K562 (cell line): ENCODE results near the gene LATS1. TPM values are rescaled to one million over a fixed set of nuclear protein-coding genes. Genes with fewer than 3 reads are reported as not detected.

ENCODE experiments used
- ATAC-seq: fragments of 200-7000 bp; cut with Tn5 transposase; 3 replicates; pipeline ENCODE4 v1.9.1; 2020; ENCODE audit warnings: moderate library complexity
- BruUV-seq: library from RNA; stranded (reverse); fragments of 400-500 nt; replicated peaks from 2 replicates; lab custom pipeline; 2021; lab: Mats Ljungman, UMichigan
- CTCF ChIA-PET: fragments of 300-600 bp; formaldehyde crosslinking; extraction: SDS; loops from one replicate; lab custom pipeline; 2021; ENCODE audit warnings: low intra/inter-chr PET ratio; lab: Yijun Ruan, JAX
- POLR2A ChIA-PET: fragments of 300-600, 350-650 bp; sonication (Branson Sonifier 250); formaldehyde crosslinking; extraction: SDS; loops from one replicate; lab custom pipeline; 2021; ENCODE audit warnings: antibody characterized with exemption, inconsistent platforms; lab: Yijun Ruan, JAX
- DNase-seq, 4 experiments: peaks; one replicate each; pipeline versions ENCODE4 v3.0.0 to v3.0.0-alpha.2; 2011 to 2018; ENCODE audit warnings: low spot score in 3 of 4, mixed read lengths in 3 of 4; ENCODE audit errors: extremely low read depth in 1 of 4
- FAIRE-seq: peaks from 2 replicates; lab custom pipeline; 2011; peaks lifted over from hg19 to GRCh38; lab: Jason Lieb, UNC
- H2AFZ ChIP-seq: 2 replicates; pipeline ENCODE4 v1.6.0; 2011; ENCODE audit warnings: low read depth, low read length, control low read depth, inconsistent platforms
- H3K27ac ChIP-seq: fragments of 200-600 bp; 3 replicates; pipeline ENCODE4 v1.8.0; 2011; ENCODE audit warnings: low read depth, mild to moderate bottlenecking, control low read depth, inconsistent platforms, low read length, moderate library complexity, mixed read lengths; ENCODE audit errors: extremely low read depth
- H3K27me3 ChIP-seq, 2 experiments: fragments of 300-600 bp in 1 of 2; 2 replicates in 1 of 2; 3 replicates in 1 of 2; pipeline versions ENCODE4 v1.6.0 to v1.8.0; 2011; ENCODE audit warnings: inconsistent platforms in 2 of 2, low read length in 2 of 2, mild to moderate bottlenecking in 1 of 2, mixed read lengths in 1 of 2, moderate library complexity in 1 of 2; ENCODE audit not compliant: control insufficient read depth in 2 of 2, insufficient read depth in 2 of 2
- H3K36me3 ChIP-seq: fragments of 300-600 bp; 3 replicates; pipeline ENCODE4 v1.8.0; 2011; ENCODE audit warnings: mild to moderate bottlenecking, low read length, inconsistent platforms; ENCODE audit not compliant: control insufficient read depth, insufficient read depth
- H3K4me1 ChIP-seq, 2 experiments: fragments of 200-600 bp in 1 of 2; replicated peaks in 1 of 2; 2 replicates in 1 of 2; 3 replicates in 1 of 2; pipeline versions ENCODE4 v1.5.1 to v1.8.0; 2011; ENCODE audit warnings: inconsistent platforms in 2 of 2, low read length in 2 of 2, mild to moderate bottlenecking in 1 of 2, mixed read lengths in 1 of 2, moderate library complexity in 1 of 2; ENCODE audit not compliant: control insufficient read depth in 2 of 2, insufficient read depth in 2 of 2
- H3K4me2 ChIP-seq: 2 replicates; pipeline ENCODE4 v1.6.1; 2011; ENCODE audit warnings: low read length, control low read depth, inconsistent platforms, mixed read lengths; ENCODE audit not compliant: insufficient read depth
- H3K4me3 ChIP-seq: fragments of 200-600 bp; sonication (generic), shearing (Covaris generic); 2 replicates; pipeline ENCODE4 v1.5.1; 2016; ENCODE audit warnings: control low read depth, inconsistent platforms
- H3K79me2 ChIP-seq: fragments of 200-600 bp; 3 replicates; pipeline ENCODE4 v1.8.0; 2011; ENCODE audit warnings: low read length, inconsistent platforms; ENCODE audit not compliant: control insufficient read depth, insufficient read depth
- H3K9ac ChIP-seq, 2 experiments: 2 replicates each; pipeline versions ENCODE4 v1.6.0 to v1.6.1; 2011; ENCODE audit warnings: low read depth in 2 of 2, low read length in 2 of 2, control low read depth in 1 of 2, inconsistent platforms in 1 of 2, mild to moderate bottlenecking in 1 of 2, mixed read lengths in 1 of 2; ENCODE audit not compliant: insufficient read depth in 1 of 2
- H3K9me1 ChIP-seq: one replicate; pipeline ENCODE4 v1.6.0; 2011; ENCODE audit warnings: inconsistent platforms, mild to moderate bottlenecking, low read length, moderate library complexity; ENCODE audit not compliant: control insufficient read depth, insufficient read depth
- H3K9me3 ChIP-seq: replicated peaks from 2 replicates; pipeline ENCODE4 v1.5.1; 2011; ENCODE audit warnings: low read depth, low read length, inconsistent platforms; ENCODE audit not compliant: control insufficient read depth, insufficient read depth
- H4K20me1 ChIP-seq: replicated peaks from 2 replicates; pipeline ENCODE4 v1.6.1; 2011; ENCODE audit warnings: low read length, inconsistent platforms, mixed read lengths; ENCODE audit not compliant: control insufficient read depth, insufficient read depth
- ARID2 ChIP-seq: fragments of 450-650 bp; IDR thresholded peaks from 2 replicates; pipeline ENCODE4 v1.6.1; 2017; ENCODE audit warnings: antibody characterized with exemption, mild to moderate bottlenecking
- CREB1 ChIP-seq, 2 experiments: sonication (generic) in 1 of 2; formaldehyde crosslinking in 1 of 2; IDR thresholded peaks; 2 replicates each; pipeline versions ENCODE4 v1.6.1 to v1.8.0; 2012 to 2022; ENCODE audit warnings: inconsistent platforms in 1 of 2, mild to moderate bottlenecking in 1 of 2, missing genetic modification reagents in 1 of 2, moderate library complexity in 1 of 2
- HNRNPK ChIP-seq: fragments of 200-400 bp; formaldehyde crosslinking; IDR thresholded peaks from one replicate; pipeline ENCODE4 v1.6.1; 2018; ENCODE audit warnings: mild to moderate bottlenecking, low read depth, low read length; ENCODE audit not compliant: poor library complexity, severe bottlenecking
- MLX ChIP-seq, 2 experiments: fragments of 450-650 bp in 1 of 2; sonication (generic) in 1 of 2; formaldehyde crosslinking; conservative IDR thresholded peaks; 2 replicates each; pipeline versions ENCODE4 v1.4.0 to v1.8.1; 2020 to 2022; ENCODE audit warnings: mild to moderate bottlenecking in 1 of 2, missing genetic modification reagents in 1 of 2
- RAD21 ChIP-seq, 2 experiments: fragments of 250-450 bp in 1 of 2; fragments of 450-650 bp in 1 of 2; sonication (Bioruptor Pico) in 1 of 2; formaldehyde crosslinking in 1 of 2; IDR thresholded peaks in 1 of 2; conservative IDR thresholded peaks in 1 of 2; 2 replicates each; pipeline versions ENCODE4 v1.4.0 to v1.8.0; 2020 to 2022; ENCODE audit warnings: mild to moderate bottlenecking in 2 of 2, moderate library complexity in 1 of 2
- ZBTB33 ChIP-seq: sonication (generic); formaldehyde crosslinking; IDR thresholded peaks from 2 replicates; pipeline ENCODE4 v1.8.1; 2023; ENCODE audit warnings: mild to moderate bottlenecking, missing genetic modification reagents
- ZNF668 ChIP-seq: fragments of 250-450 bp; sonication (Bioruptor Pico); IDR thresholded peaks from 2 replicates; pipeline ENCODE4 v1.8.0; 2022; ENCODE audit warnings: mild to moderate bottlenecking, inconsistent platforms
- WGBS: fragments of 100-300 bp; shearing (Covaris generic); methylation state at CpG from one replicate; pipeline ENCODE4 v1.1.6; 2016; ENCODE audit warnings: low coverage, mixed read lengths; ENCODE audit not compliant: insufficient coverage; ENCODE audit errors: missing lambda C conversion rate; 5-methylcytosine and 5-hydroxymethylcytosine counted together
- in situ Hi-C: fragments of 300-500 bp; cut with MboI; formaldehyde crosslinking; loops from 4 replicates; pipeline ENCODE4 v1.15.0; 2018; ENCODE audit warnings: inconsistent platforms, mixed read lengths
- intact Hi-C: fragments of 100-400 bp; cut with micrococcal nuclease; formaldehyde crosslinking; loops from 2 replicates; pipeline ENCODE4 v1.14.2; 2022
- polyA plus RNA-seq, 8 experiments: library from polyadenylated mRNA; depleted of rRNA in 4 of 8; stranded (reverse) in 5 of 8; unstranded in 3 of 8; fragments of >200 nt; fragmentation: Nextera tagmentation in 2 of 8; fragmentation: Illumina TruSeq in 1 of 8; extraction: Ambion mirVana in 2 of 8; extraction: Trizol in 1 of 8; gene quantifications; 2 replicates each; pipeline versions ENCODE4 v1.2.1 to v1.2.3, GENCODE V29; 2011 to 2014; ENCODE audit warnings: inconsistent platforms in 1 of 8, missing spikeins in 1 of 8
- total RNA-seq, 7 experiments: library from RNA; depleted of rRNA in 6 of 7; stranded (reverse); fragments of >200 nt in 6 of 7; fragmentation: Illumina TruSeq in 2 of 7; extraction: Trizol in 2 of 7; gene quantifications; 2 replicates each; pipeline versions ENCODE4 v1.2.1 to v1.2.3, GENCODE V29; 2011 to 2021; ENCODE audit warnings: low replicate concordance in 1 of 7
- TF ChIP-seq, protein P1 (sequence below), 3 experiments: IDR thresholded peaks in 2 of 3; conservative IDR thresholded peaks in 1 of 3; 2 replicates each; pipeline ENCODE4 v1.5.1; 2011 to 2012; ENCODE audit warnings: low read length in 3 of 3, mild to moderate bottlenecking in 3 of 3, control low read depth in 2 of 3, improper control_type of control experiment in 1 of 3, inconsistent platforms in 1 of 3, low read depth in 1 of 3, mixed read lengths in 1 of 3, moderate library complexity in 1 of 3; ENCODE audit not compliant: insufficient read depth in 2 of 3

LATS1 gene
- total and polyA plus RNA-seq, 9 of the 15 experiments (the other 6 are each of a cell fraction or from before 2014, with no cell fraction given): 5.0 to 36.3 (median 18.4) TPM

GRCh38 chr6:149701714-149702113 is 16.2 kb downstream of the LATS1 start:
- intact Hi-C loops (no loop called here), in situ Hi-C loops (no loop called here)
- Histone ChIP-seq H3K27ac (no peak overlapping the region), H2AFZ (no peak overlapping the region), H3K9me3 (no peaks in the 10 kb centered on the region), H3K9me1 (no peaks in the 10 kb centered on the region), H3K27me3 (no peaks in the 10 kb centered on the region), H3K9ac (no peak overlapping the region), H3K4me3 (no peak overlapping the region), H3K4me2 (no peak overlapping the region), H4K20me1 (peaks cover 10% of the 10 kb centered on the region; the same call in 1 of the 2 replicates), H3K4me1 (no peaks in the 10 kb centered on the region), H3K79me2 (peaks cover 95% of the 10 kb centered on the region), H3K36me3 (peaks cover 58% of the 10 kb centered on the region; the same call in 2 of the 3 replicates)
- FAIRE-seq (peak; percentile 23), ATAC-seq (no peak), DNase-seq (no peak)
- TF ChIP-seq HNRNPK (no peak), MLX (CRISPR knock-in tag; conservative IDR thresholded peaks at IDR 0.05) (no peak), ARID2 (no peak)
- ChIA-PET CTCF (no interaction called here), POLR2A (interaction anchor here (0.6 to 2.7 kb wide), 3 partner anchors 10 to 15 kb away, joined by 3 to 14 read pairs (median 4); partner anchors contain the start of gene LATS1)
- WGBS: 88% methylated on average over 7 of the region's 7 CpGs
- no TSS peak for BruUV-seq

DNA sequence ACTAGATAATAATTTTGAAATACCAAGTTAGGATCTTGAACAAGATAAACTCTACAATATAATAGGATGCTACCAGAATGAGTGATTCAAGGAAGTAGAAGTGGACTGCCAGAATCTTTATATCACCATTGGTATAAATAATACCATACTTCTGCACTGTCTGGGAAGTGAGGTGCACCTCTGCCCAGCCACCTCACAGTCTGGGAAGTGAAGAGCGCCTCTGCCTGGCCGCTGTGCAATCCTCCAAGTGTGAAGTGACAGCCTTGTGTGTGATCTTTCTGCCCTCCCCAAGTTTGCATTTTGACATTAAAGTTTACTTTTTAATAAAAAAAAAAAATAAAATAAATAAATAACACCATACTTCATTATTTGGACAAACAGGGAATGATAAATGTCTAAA is 18.8 kb downstream of the LATS1 start:
- CTCF ChIA-PET: no interaction called here
- intact Hi-C loops: no loop called here

More for the DNA sequence above, 18.8 kb downstream of the LATS1 start:
- Histone ChIP-seq H3K9ac (no peak overlapping the region), H3K4me3 (no peak overlapping the region), H3K36me3 (peaks cover 79% of the 10 kb centered on the region), H3K4me2 (no peak overlapping the region), H3K27ac (no peak overlapping the region), H3K9me1 (no peaks in the 10 kb centered on the region), H4K20me1 (peaks cover 11% of the 10 kb centered on the region; the same call in 1 of the 2 replicates), H3K9me3 (no peaks in the 10 kb centered on the region), H3K79me2 (peaks cover 97% of the 10 kb centered on the region), H2AFZ (no peak overlapping the region), H3K4me1 (no peaks in the 10 kb centered on the region), H3K27me3 (no peaks in the 10 kb centered on the region)
- DNase-seq (no peak), FAIRE-seq (no peak), ATAC-seq (peak; percentile 64)
- TF ChIP-seq, protein P1, sequence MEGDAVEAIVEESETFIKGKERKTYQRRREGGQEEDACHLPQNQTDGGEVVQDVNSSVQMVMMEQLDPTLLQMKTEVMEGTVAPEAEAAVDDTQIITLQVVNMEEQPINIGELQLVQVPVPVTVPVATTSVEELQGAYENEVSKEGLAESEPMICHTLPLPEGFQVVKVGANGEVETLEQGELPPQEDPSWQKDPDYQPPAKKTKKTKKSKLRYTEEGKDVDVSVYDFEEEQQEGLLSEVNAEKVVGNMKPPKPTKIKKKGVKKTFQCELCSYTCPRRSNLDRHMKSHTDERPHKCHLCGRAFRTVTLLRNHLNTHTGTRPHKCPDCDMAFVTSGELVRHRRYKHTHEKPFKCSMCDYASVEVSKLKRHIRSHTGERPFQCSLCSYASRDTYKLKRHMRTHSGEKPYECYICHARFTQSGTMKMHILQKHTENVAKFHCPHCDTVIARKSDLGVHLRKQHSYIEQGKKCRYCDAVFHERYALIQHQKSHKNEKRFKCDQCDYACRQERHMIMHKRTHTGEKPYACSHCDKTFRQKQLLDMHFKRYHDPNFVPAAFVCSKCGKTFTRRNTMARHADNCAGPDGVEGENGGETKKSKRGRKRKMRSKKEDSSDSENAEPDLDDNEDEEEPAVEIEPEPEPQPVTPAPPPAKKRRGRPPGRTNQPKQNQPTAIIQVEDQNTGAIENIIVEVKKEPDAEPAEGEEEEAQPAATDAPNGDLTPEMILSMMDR (IDR thresholded peaks at IDR 0.05 in 2 of 3, conservative IDR thresholded peaks at IDR 0.05 in 1 of 3; ENCODE audit: insufficient read depth in 2 of 3, low read depth in 1 of 3, low read length in 3 of 3): peak in 1 of 3 experiments; percentile 32; a peak in 1 of 6 replicates
- TF ChIP-seq ZBTB33 (peak; percentile 84), CREB1 (IDR thresholded peaks at IDR 0.05) (no peak), CREB1 (CRISPR knock-in tag; IDR thresholded peaks at IDR 0.05) (no peak), ZNF668 (CRISPR knock-in tag) (no peak), RAD21 (CRISPR knock-in tag; conservative IDR thresholded peaks at IDR 0.05 in 1 of 2, IDR thresholded peaks at IDR 0.05 in 1 of 2) (0 out of 4 replicates have a peak, but pooled peaks of 1 of the 2 experiments have one; percentile 16)
- POLR2A ChIA-PET: interaction anchor here (0.7 kb wide), 1 partner anchor 559 kb away, joined by 5 read pairs; no protein-coding TSS in a partner anchor
- no TSS peak for BruUV-seq
- 91% methylated on average over 2 of the region's 2 CpGs for WGBS
- in situ Hi-C loops: no loop called here
